ENCODE results near the gene ITCH. TPM values are rescaled to one million over a fixed set of nuclear protein-coding genes. Genes with fewer than 3 reads are reported as not detected.

ITCH gene
- total RNA-seq, 6 experiments from 2014 or later: 55.0 to 63.3 (median 59.1) TPM

GRCh38 chr20:34549929-34550305 is 186.8 kb downstream of the ITCH start:
- DNase-seq: no peak
- Mint-ChIP-seq H3K4me1 (ENCODE audit: low read depth) (peaks cover 11% of the 10 kb centered on the region; the same call in 1 of the 2 replicates), H3K9me3 (no peaks in the 10 kb centered on the region), H3K27ac (no peak overlapping the region), H3K4me3 (no peak overlapping the region), H3K36me3 (ENCODE audit: low read depth) (no peaks in the 10 kb centered on the region), H3K27me3 (ENCODE audit: insufficient read depth) (peaks cover under 1% of the 10 kb centered on the region)
- no peak for TF ChIP-seq CTCF (IDR thresholded peaks at IDR 0.05)

- no peak for DNase-seq
- peaks cover 1% of the 10 kb centered on the region; the same call in 1 of the 2 replicates for H3K27me3 Mint-ChIP-seq (ENCODE audit: insufficient read depth)
- H3K27ac Mint-ChIP-seq: no peak overlapping the region
- no peaks in the 10 kb centered on the region for H3K9me3 Mint-ChIP-seq
- no peak for TF ChIP-seq CTCF (IDR thresholded peaks at IDR 0.05)
- H3K4me1 Mint-ChIP-seq (ENCODE audit: low read depth): peaks cover 11% of the 10 kb centered on the region; the same call in 1 of the 2 replicates
- H3K4me3 Mint-ChIP-seq: no peak overlapping the region
- H3K36me3 Mint-ChIP-seq (ENCODE audit: low read depth): no peaks in the 10 kb centered on the region
These were observed 189.5 kb downstream of the ITCH start for GRCh38 chr20:34552569-34552968.

GRCh38 chr20:34553366-34553867 is 190.3 kb downstream of the ITCH start:
- DNase-seq: no peak
- no peak for TF ChIP-seq CTCF (IDR thresholded peaks at IDR 0.05)
- no peak overlapping the region for H3K4me3 Mint-ChIP-seq
- H3K27ac Mint-ChIP-seq: 0 out of 2 replicates have a peak overlapping the region, but pooled peaks have one; percentile 5
- no peaks in the 10 kb centered on the region for H3K9me3 Mint-ChIP-seq
- peaks cover 17% of the 10 kb centered on the region for H3K4me1 Mint-ChIP-seq (ENCODE audit: low read depth)
- peaks cover 1% of the 10 kb centered on the region; the same call in 1 of the 2 replicates for H3K27me3 Mint-ChIP-seq (ENCODE audit: insufficient read depth)
- H3K36me3 Mint-ChIP-seq (ENCODE audit: low read depth): no peaks in the 10 kb centered on the region

GRCh38 chr20:34557936-34558319 is 194.9 kb downstream of the ITCH start:
- Mint-ChIP-seq H3K27me3 (ENCODE audit: insufficient read depth) (peaks cover 1% of the 10 kb centered on the region; the same call in 1 of the 2 replicates), H3K9me3 (no peaks in the 10 kb centered on the region), H3K27ac (peak overlapping the region; percentile 55), H3K36me3 (ENCODE audit: low read depth) (no peaks in the 10 kb centered on the region), H3K4me1 (ENCODE audit: low read depth) (peaks cover 22% of the 10 kb centered on the region), H3K4me3 (peak overlapping the region; percentile 81)
- no peak for TF ChIP-seq CTCF (IDR thresholded peaks at IDR 0.05)
- DNase-seq: no peak

GRCh38 chr20:34558320-34559218 is 195.5 kb downstream of the ITCH start, which contains the start of gene MAP1LC3A:
MAP1LC3A (plus strand) TSS chr20:34558718; CDS start chr20:34558869, 151 bp downstream.
- no peaks in the 10 kb centered on the region for H3K9me3 Mint-ChIP-seq
- H3K4me3 Mint-ChIP-seq: peak within 1 kb of the TSS; percentile 81
- H3K36me3 Mint-ChIP-seq (ENCODE audit: low read depth): no peaks in the 10 kb centered on the region
- peaks cover 16% of the 10 kb centered on the region for H3K4me1 Mint-ChIP-seq (ENCODE audit: low read depth)
- H3K27me3 Mint-ChIP-seq (ENCODE audit: insufficient read depth): peaks cover 1% of the 10 kb centered on the region; the same call in 1 of the 2 replicates
- no peak for TF ChIP-seq CTCF (IDR thresholded peaks at IDR 0.05)
- peak within 1 kb of the TSS; percentile 58 for H3K27ac Mint-ChIP-seq
- DNase-seq: peak; percentile 86
